ENCODE measurements around the gene PROB1. TPM values are rescaled to one million over a fixed set of nuclear protein-coding genes. Genes with fewer than 3 reads are reported as not detected.

Gene PROB1
- total and polyA plus RNA-seq, 9 of the 15 experiments (the other 6 are each of a cell fraction or from before 2014, with no cell fraction given) = 0.01 to 1.8 (median 0.47) TPM

- TF ChIP-seq, protein P1, sequence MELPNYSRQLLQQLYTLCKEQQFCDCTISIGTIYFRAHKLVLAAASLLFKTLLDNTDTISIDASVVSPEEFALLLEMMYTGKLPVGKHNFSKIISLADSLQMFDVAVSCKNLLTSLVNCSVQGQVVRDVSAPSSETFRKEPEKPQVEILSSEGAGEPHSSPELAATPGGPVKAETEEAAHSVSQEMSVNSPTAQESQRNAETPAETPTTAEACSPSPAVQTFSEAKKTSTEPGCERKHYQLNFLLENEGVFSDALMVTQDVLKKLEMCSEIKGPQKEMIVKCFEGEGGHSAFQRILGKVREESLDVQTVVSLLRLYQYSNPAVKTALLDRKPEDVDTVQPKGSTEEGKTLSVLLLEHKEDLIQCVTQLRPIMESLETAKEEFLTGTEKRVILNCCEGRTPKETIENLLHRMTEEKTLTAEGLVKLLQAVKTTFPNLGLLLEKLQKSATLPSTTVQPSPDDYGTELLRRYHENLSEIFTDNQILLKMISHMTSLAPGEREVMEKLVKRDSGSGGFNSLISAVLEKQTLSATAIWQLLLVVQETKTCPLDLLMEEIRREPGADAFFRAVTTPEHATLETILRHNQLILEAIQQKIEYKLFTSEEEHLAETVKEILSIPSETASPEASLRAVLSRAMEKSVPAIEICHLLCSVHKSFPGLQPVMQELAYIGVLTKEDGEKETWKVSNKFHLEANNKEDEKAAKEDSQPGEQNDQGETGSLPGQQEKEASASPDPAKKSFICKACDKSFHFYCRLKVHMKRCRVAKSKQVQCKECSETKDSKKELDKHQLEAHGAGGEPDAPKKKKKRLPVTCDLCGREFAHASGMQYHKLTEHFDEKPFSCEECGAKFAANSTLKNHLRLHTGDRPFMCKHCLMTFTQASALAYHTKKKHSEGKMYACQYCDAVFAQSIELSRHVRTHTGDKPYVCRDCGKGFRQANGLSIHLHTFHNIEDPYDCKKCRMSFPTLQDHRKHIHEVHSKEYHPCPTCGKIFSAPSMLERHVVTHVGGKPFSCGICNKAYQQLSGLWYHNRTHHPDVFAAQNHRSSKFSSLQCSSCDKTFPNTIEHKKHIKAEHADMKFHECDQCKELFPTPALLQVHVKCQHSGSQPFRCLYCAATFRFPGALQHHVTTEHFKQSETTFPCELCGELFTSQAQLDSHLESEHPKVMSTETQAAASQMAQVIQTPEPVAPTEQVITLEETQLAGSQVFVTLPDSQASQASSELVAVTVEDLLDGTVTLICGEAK (IDR thresholded peaks at IDR 0.05) = no peak
- TF ChIP-seq, protein P1 (CRISPR knock-in tag; IDR thresholded peaks at IDR 0.05) = no peak
- TF ChIP-seq GABPB2 (CRISPR knock-in tag; conservative IDR thresholded peaks at IDR 0.05) (no peak), HIVEP1 (CRISPR knock-in tag; IDR thresholded peaks at IDR 0.05) (no peak), ZNF668 (CRISPR knock-in tag; IDR thresholded peaks at IDR 0.05) (no peak), RBM22 (IDR thresholded peaks at IDR 0.05; ENCODE audit: low read depth, low read length, poor library complexity, severe bottlenecking) (no peak), CTCF (IDR thresholded peaks at IDR 0.05 in 2 of 3, conservative IDR thresholded peaks at IDR 0.05 in 1 of 3; ENCODE audit: insufficient read depth in 2 of 3, low read depth in 1 of 3, low read length in 3 of 3) (peak; percentile 62 to 76 (median 67)), ZBTB33 (CRISPR knock-in tag; IDR thresholded peaks at IDR 0.05) (peak; percentile 20; the same call in 1 of the 2 replicates), ZNF766 (CRISPR knock-in tag; conservative IDR thresholded peaks at IDR 0.05) (no peak), SRSF9 (IDR thresholded peaks at IDR 0.05; ENCODE audit: borderline replicate concordance, low read depth, low read length) (no peak), KLF13 (tag; IDR thresholded peaks at IDR 0.05; ENCODE audit: borderline replicate concordance, low read depth) (no peak), SRSF7 (optimal IDR thresholded peaks at IDR 0.05; ENCODE audit: low read depth, low read length) (no peak)
- TF ChIP-seq, protein P2, sequence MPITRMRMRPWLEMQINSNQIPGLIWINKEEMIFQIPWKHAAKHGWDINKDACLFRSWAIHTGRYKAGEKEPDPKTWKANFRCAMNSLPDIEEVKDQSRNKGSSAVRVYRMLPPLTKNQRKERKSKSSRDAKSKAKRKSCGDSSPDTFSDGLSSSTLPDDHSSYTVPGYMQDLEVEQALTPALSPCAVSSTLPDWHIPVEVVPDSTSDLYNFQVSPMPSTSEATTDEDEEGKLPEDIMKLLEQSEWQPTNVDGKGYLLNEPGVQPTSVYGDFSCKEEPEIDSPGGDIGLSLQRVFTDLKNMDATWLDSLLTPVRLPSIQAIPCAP (CRISPR knock-in tag; IDR thresholded peaks at IDR 0.05; ENCODE audit: borderline replicate concordance) = no peak
Measured at GRCh38 chr5:139402561-139403158, 7.8 kb upstream of the PROB1 start (continued).
